ENCODE measurements around the gene C10orf90. TPM values are rescaled to one million over a fixed set of nuclear protein-coding genes. Genes with fewer than 3 reads are reported as not detected.

C10orf90 gene
- total RNA-seq, 1 experiment from 2014 or later: 0.59 TPM

DNA sequence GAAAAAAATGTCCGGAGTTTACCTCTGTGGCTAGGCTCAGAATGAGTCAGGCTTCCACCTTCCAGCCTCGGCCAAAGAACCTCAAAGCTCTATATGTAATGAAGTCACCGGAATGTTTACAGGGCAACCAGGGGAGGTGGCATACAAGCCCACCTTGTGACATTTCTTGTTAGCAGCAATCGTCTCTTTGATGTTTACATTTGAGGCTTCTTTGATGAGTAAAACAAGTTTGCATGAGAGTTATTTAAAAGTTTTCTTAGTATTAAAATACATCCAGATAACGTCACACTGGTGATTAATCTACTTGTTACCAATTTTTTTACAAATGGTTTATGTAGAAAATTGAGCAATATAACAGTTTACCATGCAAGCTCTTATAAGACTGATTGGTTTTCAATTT lies 149.1 kb downstream of the C10orf90 start:
- no peaks in the 10 kb centered on the region for H3K9me3 ChIP-seq (ENCODE audit: insufficient read depth, low read depth)
- H3F3A ChIP-seq (ENCODE audit: insufficient read depth, low read depth): peaks cover 6% of the 10 kb centered on the region; the same call in 1 of the 2 replicates
- no peaks in the 10 kb centered on the region for H3K27me3 ChIP-seq (ENCODE audit: insufficient read depth, low read depth)
- no peak for TF ChIP-seq EZH2 (IDR thresholded peaks at IDR 0.05; ENCODE audit: low read depth)
- TF ChIP-seq, protein P1, sequence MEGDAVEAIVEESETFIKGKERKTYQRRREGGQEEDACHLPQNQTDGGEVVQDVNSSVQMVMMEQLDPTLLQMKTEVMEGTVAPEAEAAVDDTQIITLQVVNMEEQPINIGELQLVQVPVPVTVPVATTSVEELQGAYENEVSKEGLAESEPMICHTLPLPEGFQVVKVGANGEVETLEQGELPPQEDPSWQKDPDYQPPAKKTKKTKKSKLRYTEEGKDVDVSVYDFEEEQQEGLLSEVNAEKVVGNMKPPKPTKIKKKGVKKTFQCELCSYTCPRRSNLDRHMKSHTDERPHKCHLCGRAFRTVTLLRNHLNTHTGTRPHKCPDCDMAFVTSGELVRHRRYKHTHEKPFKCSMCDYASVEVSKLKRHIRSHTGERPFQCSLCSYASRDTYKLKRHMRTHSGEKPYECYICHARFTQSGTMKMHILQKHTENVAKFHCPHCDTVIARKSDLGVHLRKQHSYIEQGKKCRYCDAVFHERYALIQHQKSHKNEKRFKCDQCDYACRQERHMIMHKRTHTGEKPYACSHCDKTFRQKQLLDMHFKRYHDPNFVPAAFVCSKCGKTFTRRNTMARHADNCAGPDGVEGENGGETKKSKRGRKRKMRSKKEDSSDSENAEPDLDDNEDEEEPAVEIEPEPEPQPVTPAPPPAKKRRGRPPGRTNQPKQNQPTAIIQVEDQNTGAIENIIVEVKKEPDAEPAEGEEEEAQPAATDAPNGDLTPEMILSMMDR (conservative IDR thresholded peaks at IDR 0.05): no peak
- no peak overlapping the region for H2AFZ ChIP-seq
- no peaks in the 10 kb centered on the region for H3K36me3 ChIP-seq (ENCODE audit: low read depth)
- H3K4me3 ChIP-seq: no peak overlapping the region
- no TSS peak for BruUV-seq (replicated peaks)
- CTCF ChIA-PET: no interaction called here
- intact Hi-C loops (cut with micrococcal nuclease; ENCODE audit: unreplicated experiment): no loop called here
- no peak overlapping the region for H3K27ac ChIP-seq
- no peaks in the 10 kb centered on the region for H4K20me1 ChIP-seq (ENCODE audit: insufficient read depth)
- POLR2A ChIA-PET (ENCODE audit: unreplicated experiment): interaction anchor here (0.6 kb wide), 1 partner anchor 96 kb away, joined by 8 read pairs; no protein-coding TSS in a partner anchor
- no peaks in the 10 kb centered on the region for H3K9me2 ChIP-seq (ENCODE audit: insufficient read depth)
- peak; percentile 44 to 84 for DNase-seq
- peaks cover 13% of the 10 kb centered on the region for H3K4me1 ChIP-seq (replicated peaks; ENCODE audit: insufficient read depth)
- H3K4me2 ChIP-seq: peak overlapping the region; percentile 46
- no peaks in the 10 kb centered on the region for H3K79me2 ChIP-seq (ENCODE audit: low read depth)

DNA sequence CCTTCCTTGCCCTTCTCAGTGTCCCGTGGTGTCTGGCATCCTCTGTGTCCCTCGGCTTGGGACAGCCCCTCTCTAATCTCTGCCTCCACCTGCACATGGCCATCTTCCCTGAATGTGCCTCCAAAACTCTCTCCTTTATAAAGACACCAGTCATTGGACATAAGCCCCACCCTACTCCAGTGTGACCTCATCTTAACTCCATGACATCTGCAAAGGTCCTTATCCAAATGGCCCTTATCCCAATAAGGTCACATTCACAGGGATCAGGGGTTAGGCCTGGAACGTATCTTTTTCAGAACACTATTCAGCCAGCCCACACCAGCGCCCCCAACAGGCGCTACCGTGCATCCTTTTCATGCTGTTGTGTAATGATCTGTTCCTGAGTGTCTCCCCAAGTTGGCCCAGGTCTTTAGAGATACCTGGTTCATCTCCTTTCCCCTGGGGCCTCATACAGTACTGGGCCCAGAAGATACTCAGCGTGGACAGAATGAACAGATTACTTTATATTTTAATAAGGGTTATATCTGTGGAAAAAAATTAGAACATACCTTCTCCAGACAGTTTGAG lies 149.7 kb downstream of the C10orf90 start:
- Histone ChIP-seq H3K4me1 (replicated peaks; ENCODE audit: insufficient read depth) (peaks cover 13% of the 10 kb centered on the region), H3K4me2 (peak overlapping the region; percentile 46; the same call in 1 of the 2 replicates), H3K79me2 (ENCODE audit: low read depth) (no peaks in the 10 kb centered on the region), H3K27ac (peak overlapping the region; percentile 33; the same call in 1 of the 2 replicates), H3K9me3 (ENCODE audit: insufficient read depth, low read depth) (no peaks in the 10 kb centered on the region), H4K20me1 (ENCODE audit: insufficient read depth) (no peaks in the 10 kb centered on the region), H3K36me3 (ENCODE audit: low read depth) (no peaks in the 10 kb centered on the region), H3K27me3 (ENCODE audit: insufficient read depth, low read depth) (no peaks in the 10 kb centered on the region), H2AFZ (no peak overlapping the region), H3F3A (ENCODE audit: insufficient read depth, low read depth) (peaks cover 6% of the 10 kb centered on the region; the same call in 1 of the 2 replicates), H3K4me3 (no peak overlapping the region), H3K9me2 (ENCODE audit: insufficient read depth) (no peaks in the 10 kb centered on the region)
- TF ChIP-seq, protein P1 (conservative IDR thresholded peaks at IDR 0.05): no peak
- no peak for TF ChIP-seq EZH2 (IDR thresholded peaks at IDR 0.05; ENCODE audit: low read depth)
- BruUV-seq (replicated peaks): no TSS peak
- intact Hi-C loops (cut with micrococcal nuclease; ENCODE audit: unreplicated experiment): no loop called here
- CTCF ChIA-PET: no interaction called here
- POLR2A ChIA-PET (ENCODE audit: unreplicated experiment): no interaction called here
- no peak for DNase-seq

DNA sequence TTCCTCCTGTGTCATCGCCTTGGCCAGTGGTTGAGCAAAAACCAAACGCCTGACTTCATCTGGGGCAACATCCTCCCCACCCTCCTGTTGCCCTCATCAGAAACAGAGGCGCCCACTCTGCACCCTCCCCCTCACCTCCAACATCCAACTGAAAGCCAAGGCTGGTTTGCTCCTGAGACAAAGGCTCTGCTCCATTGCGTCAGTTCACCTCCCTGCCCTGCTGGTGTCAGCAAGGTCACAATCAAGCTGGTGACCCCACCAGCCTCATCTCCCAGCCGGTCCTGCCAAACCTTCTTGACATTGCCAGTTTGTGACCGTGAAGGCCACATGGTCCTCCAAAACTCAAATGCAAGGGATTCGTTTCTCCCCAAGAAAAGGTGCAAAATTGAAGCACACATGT lies 150.5 kb downstream of the C10orf90 start:
- peaks cover 13% of the 10 kb centered on the region for H3K4me1 ChIP-seq (replicated peaks; ENCODE audit: insufficient read depth)
- H3K36me3 ChIP-seq (ENCODE audit: low read depth): no peaks in the 10 kb centered on the region

More for the DNA sequence above, 150.5 kb downstream of the C10orf90 start:
- no peaks in the 10 kb centered on the region for H4K20me1 ChIP-seq (ENCODE audit: insufficient read depth)
- no peak for DNase-seq
- ChIA-PET POLR2A (ENCODE audit: unreplicated experiment) (no interaction called here), CTCF (no interaction called here)
- intact Hi-C loops (cut with micrococcal nuclease; ENCODE audit: unreplicated experiment): no loop called here
- H3K27ac ChIP-seq: no peak overlapping the region
- no peaks in the 10 kb centered on the region for H3K27me3 ChIP-seq (ENCODE audit: insufficient read depth, low read depth)
- H3K9me3 ChIP-seq (ENCODE audit: insufficient read depth, low read depth): no peaks in the 10 kb centered on the region
- no peaks in the 10 kb centered on the region for H3K79me2 ChIP-seq (ENCODE audit: low read depth)
- H3F3A ChIP-seq (ENCODE audit: insufficient read depth, low read depth): peaks cover 6% of the 10 kb centered on the region; the same call in 1 of the 2 replicates
- no peaks in the 10 kb centered on the region for H3K9me2 ChIP-seq (ENCODE audit: insufficient read depth)
- no peak overlapping the region for H2AFZ ChIP-seq
- TF ChIP-seq EZH2 (IDR thresholded peaks at IDR 0.05; ENCODE audit: low read depth): no peak
- TF ChIP-seq, protein P1 (conservative IDR thresholded peaks at IDR 0.05): no peak
- H3K4me2 ChIP-seq: no peak overlapping the region
- H3K4me3 ChIP-seq: no peak overlapping the region
- no TSS peak for BruUV-seq (replicated peaks)

Measured in PC-9 (cell line).